Stimulated activated CD4-positive, alpha-beta T cell treated with anti-CD3 and anti-CD28 coated beads, Interleukin-1b, Interleukin-23, amount 100 ng/mL, for 24 hours (primary cell): ENCODE measurements around the gene NPHS1.
"Not testable (repeated sequence)": the region's sequence is repeated elsewhere in the genome, so short reads cannot be mapped to it uniquely, and the experiment has no call there.

Source experiments
- DNase-seq, 4 experiments: peaks; one replicate each; pipeline ENCODE4 v3.0.0-alpha.2; 2020; ENCODE audit warnings: low read depth in 4 of 4, low spot score in 1 of 4

The NPHS1 gene

DNA sequence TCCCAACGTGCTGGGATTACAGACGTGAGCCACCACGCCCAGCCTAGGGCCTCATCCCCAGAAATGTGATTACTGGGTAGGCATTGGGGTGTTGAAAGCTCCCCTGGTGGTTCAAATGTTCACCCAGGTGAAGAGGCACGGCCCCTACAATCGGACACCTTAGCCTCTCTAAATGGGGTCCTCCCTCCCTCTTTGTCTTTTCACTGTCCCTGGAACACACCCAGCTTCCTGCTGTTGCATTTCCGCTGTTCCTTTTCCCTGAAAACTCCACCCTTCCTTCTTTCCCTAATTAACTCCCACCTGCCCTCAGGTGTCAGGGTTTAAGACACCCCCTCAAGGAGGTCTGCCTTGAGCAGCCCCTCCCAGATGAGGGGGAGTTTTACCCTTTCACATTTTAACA lies 36.0 kb downstream of the NPHS1 start:
- no peak for DNase-seq

- DNase-seq: no peak
These were observed 39.0 kb downstream of the NPHS1 start for GRCh38 chr19:35813043-35813890.

GRCh38 chr19:35812220-35813042 lies 39.9 kb downstream of the NPHS1 start, which contains the start of gene PRODH2:
TSS of gene PRODH2 (minus strand) at chr19:35812845. CDS start at chr19:35812805, 40 bp downstream.
- no peak for DNase-seq

DNA sequence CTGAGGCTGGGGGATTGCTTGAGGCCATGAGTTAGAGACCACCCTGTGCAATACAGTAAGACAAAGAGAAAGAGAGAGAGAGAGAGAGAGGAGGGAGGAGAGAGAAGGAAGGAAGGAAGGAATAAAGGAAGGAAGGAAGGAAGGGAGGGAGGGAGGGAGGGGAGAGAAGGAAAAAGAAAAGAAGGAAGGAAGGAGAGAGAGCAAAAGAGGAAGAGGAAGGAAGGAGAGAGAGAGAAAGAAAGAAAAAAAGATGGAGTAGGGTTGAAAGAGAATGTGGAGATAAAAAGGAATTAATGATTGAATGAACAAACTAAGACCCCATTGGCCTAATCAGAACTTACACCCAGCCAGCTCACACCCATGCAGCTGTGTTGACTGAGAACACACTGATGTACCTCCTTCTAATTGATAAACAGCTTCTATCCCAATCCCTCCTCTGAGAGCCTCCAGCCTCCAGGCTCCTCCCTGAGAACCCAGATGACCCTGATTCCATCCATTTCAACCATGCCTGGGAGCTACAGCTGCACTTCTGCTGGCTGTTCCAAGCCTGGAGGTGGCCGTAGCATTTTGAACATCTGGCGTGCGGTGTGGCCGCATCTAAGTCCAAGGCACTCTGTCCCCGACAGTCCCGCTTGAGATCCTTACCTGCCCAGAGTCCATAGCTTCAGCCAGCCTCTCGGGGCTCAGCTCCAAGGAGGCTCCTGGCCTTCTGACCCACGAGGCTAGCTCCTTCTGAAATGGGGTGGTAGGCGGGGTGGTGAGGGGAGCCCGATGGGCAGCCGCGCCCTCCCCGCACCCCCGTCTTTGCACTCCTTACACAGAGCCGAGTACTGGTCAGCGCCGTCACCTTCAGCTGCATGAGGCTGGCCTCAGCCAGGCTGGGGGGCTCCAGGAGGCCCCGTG lies 40.7 kb downstream of the NPHS1 start:
- no peak for DNase-seq

DNA sequence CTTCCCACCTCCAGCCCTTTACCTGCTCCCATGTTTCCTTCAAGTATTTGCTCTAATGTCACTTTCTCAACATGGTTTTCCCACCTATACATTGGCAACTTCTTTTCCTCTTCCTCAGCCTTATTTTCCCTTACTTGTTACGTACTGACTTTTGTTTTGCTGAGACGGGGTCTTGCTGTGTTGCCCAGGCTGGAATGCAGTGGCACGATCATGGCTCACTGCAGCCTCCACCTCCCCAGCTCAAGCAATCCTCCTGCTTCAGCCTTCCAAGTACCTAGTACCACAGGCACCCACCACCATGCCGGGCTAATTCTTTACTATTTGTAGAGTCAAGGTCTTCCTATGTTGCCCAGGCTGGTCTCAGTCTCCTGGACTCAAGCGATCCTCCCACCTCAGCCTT lies 44.7 kb downstream of the NPHS1 start:
- DNase-seq: no peak

GRCh38 chr19:35806597-35806996 lies 45.7 kb downstream of the NPHS1 start:
- DNase-seq: no peak

- DNase-seq: no peak
These were observed 46.7 kb downstream of the NPHS1 start for GRCh38 chr19:35805526-35806102.

DNA sequence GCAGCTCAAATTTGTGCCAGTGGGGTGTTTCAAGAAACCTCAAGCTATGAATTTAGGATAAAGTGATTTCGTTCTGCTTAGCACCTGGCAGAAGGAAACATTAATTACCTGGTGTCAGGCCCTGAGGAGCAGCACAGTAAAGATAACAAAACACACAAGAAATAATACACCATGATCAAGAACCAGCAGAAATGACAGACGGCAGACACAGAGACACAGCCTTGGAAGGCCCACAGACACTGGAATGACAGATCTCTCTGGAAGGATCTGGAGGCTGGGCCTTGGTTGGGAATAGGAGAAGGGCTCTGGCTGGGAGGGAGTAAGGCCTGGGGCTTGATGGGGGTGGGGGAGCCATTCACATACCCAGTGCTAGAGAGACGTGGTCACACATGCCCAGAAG lies 50.5 kb downstream of the NPHS1 start:
- no peak for DNase-seq

DNA sequence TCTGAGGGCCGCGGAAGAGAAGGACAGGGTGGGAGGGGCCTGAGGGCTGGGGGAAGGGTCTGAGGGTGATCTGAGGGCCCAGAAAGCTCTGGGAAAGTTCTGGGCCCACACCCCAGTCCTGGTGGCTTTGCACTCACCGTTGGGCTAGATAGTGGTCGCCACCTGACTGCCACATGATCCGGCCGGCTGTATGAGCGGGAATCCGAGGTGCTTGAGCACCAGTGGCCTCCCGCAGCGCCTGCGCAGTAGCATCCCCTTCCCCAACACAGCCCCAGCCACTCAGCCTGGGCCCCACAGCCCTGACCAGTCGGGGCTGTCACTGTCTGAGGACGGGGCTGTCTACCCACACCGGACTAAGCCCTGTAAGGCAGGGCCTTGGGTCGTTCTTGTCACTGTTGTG lies 54.6 kb downstream of the NPHS1 start:
- DNase-seq: no peak

DNA sequence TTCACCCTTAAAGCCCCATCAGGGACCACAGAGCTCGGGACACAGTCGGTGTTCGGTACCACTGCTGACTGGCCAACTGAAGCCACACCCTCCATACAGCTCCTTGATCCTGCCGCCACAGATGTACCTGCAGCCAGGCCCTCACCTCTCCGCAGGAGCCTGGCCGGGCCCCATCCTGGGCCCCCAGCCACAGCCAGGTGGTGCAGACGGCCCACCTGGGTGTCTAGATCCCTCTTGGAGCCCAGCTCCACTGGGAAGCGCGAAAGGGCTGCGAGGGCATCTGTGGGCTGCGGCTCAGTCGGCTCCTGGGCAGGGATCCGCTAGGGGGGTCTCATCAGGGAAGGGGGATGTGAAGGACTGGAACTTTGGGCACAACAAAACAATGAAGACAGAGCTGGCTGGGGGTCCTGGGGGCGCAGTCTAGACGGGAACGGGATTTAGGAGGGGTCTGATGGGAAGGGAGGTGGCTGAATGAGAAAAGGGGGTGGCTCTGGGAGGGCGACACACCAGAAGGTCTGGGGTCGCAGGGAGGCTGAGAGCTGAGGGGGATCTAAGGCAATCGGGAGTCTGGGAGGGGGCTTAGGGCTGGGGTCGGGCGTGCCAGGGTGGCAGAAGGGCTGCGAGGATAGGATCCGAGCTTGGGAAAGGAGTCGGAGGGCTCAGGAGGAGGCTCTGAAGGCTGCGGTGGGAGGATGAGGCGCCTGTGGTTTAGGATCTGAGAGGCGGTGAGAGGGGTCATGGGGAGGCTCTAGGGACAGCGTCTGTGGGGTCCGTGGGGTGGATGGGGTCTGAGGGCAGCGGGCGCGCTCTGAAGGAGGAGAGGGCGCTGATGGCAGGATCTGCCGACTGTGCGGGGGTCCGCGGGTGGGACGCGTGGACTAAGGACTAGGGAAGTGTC lies 55.4 kb downstream of the NPHS1 start:
- DNase-seq: no peak

GRCh38 chr19:35795564-35795963 lies 56.7 kb downstream of the NPHS1 start:
- not testable (repeated sequence) for DNase-seq

GRCh38 chr19:35793381-35794165 lies 58.7 kb downstream of the NPHS1 start:
- DNase-seq: no peak

- DNase-seq: no peak
These were observed 59.4 kb downstream of the NPHS1 start for GRCh38 chr19:35792888-35793287.

DNA sequence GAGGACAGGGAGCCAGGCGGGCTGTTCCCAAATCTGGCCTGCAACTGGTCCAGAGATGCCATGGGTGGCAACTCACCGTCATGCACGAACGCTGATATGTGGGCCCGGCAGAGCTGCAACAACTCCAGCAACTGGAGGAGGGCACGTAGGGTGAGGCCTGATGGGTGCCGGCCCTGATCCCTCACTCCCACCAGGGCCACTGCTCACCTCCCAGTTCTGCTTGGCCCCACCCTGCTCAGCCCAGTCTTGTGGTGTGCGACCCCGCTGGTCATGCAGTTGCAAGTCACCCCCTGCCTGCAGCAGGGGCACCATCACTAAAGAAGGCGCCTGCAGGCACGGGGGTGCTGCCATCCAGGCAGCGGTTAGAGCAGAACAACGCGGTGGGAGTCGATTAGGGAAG lies 60.0 kb downstream of the NPHS1 start:
- no peak for DNase-seq

GRCh38 chr19:35791814-35792279 lies 60.5 kb downstream of the NPHS1 start:
- no peak for DNase-seq

DNA sequence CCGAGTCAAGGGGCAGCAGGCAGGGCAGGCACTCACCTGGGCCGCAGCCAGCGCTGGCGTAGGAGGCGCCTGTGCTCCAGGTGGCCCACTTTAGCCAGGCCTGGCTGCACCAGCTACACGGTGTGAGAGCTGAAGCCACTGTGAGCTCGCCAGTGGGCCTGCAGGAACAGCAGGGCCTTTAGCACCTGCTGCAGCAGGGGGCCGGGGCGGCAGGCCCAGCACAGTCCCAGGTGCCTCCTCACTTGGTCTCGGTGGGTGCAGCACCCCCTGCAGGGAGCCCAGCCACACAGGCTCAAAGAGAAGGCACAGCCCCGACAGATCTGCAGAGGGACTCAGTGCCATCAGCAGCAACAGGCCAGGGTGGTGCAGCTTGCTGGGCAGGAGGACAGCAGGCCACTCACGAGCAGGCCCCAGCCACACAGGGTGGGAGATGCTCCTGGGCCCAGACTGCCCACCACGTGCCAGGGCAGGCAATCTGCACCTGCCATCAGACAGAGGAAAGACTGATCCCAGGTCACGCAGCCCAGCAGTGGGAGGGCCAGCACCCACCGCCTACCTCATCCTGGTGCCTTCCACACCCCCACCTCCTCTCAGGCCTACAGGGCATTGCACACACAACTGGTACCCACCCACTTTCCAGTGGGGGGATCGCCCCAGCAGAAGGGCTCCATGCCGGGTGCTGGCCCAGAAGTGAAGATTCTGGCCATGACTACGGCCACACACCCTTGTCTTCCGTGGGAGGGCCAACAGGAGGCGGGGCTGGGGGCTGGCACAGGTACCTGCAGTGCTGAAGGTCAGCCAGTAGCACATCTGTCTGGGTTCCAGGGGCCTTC lies 61.1 kb downstream of the NPHS1 start:
- DNase-seq: no peak

DNA sequence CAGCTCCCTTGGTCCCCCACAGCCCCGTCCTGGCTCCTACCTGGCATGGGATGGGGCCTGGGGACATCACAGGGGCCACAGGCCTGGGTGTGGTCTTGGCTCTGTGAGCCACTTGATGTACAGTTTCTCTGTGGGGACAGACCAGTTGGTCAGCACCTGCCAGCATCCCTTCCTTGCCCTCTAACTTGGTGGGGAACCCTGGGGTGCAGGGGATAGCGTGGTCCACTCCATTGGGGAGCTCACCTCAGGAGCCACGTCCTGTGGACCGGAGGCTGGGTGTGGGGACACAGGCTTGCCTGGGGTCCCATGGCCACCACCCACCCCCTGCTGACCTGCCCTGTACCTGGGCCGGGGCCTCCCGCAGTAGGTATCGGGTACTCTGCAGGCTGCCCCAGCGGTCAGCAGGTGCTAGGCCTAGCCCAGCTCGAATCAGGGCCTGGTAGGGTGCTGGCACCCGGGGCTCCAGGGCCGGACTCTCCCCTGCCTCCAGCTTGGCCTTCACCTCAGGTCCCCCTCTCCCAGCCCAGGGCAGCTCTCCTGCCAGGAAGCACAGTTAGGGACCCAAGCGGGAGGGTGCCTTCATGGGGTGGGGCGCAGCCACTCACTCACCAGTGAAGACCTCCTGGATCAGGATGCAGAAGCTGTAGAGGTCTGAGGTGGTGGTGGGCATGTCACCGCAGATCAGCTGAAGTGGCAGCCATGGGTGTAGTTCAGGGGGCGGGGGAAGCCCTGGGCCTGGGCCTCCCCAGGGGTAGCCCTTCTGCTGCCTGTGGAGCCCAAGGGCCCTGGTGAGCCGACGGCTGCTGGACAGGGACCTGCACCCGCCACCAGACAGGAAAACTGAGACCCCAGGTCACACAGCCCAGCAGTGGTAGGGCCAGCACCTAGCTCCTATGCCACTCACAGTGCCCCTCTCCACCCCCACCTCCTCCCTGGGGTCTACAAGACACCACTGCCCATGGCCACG lies 62.0 kb downstream of the NPHS1 start:
- no peak for DNase-seq
